ENCODE data around the gene ANKRD22.

ANKRD22 gene

GRCh38 chr10:88791924-88792323 lies 59.7 kb downstream of the ANKRD22 start:
- FAIRE-seq = no peak
- DNase-seq (ENCODE audit: insufficient read length, low spot score) = no peak
- no peak for TF ChIP-seq TAF1 (IDR thresholded peaks at IDR 0.05; ENCODE audit: low read depth, low read length)
- no peak for TF ChIP-seq PAX5 (IDR thresholded peaks at IDR 0.05; ENCODE audit: insufficient read depth, low read length, severe bottlenecking)

GRCh38 chr10:88788924-88789323 lies 62.7 kb downstream of the ANKRD22 start:
- TF ChIP-seq PAX5 (IDR thresholded peaks at IDR 0.05; ENCODE audit: insufficient read depth, low read length, severe bottlenecking) = no peak
- no peak for TF ChIP-seq POLR2AphosphoS5 (IDR thresholded peaks at IDR 0.05; ENCODE audit: low read depth, low read length)
- DNase-seq (ENCODE audit: insufficient read length, low spot score) = no peak
- no peak for FAIRE-seq

GRCh38 chr10:88787463-88787862 lies 64.2 kb downstream of the ANKRD22 start:
- DNase-seq (ENCODE audit: insufficient read length, low spot score) = no peak
- no peak for FAIRE-seq
- TF ChIP-seq POLR2A (IDR thresholded peaks at IDR 0.05; ENCODE audit: low read depth, low read length) = no peak
- TF ChIP-seq TAF1 (IDR thresholded peaks at IDR 0.05; ENCODE audit: low read depth, low read length) = no peak
- TF ChIP-seq POLR2AphosphoS5 (IDR thresholded peaks at IDR 0.05; ENCODE audit: low read depth, low read length) = no peak
- TF ChIP-seq PAX5 (IDR thresholded peaks at IDR 0.05; ENCODE audit: insufficient read depth, low read length, severe bottlenecking) = no peak
- TF ChIP-seq SPI1 (IDR thresholded peaks at IDR 0.05; ENCODE audit: low read depth, low read length) = no peak
- no peak for TF ChIP-seq POU2F2 (IDR thresholded peaks at IDR 0.05; ENCODE audit: low read depth, low read length)

- DNase-seq (ENCODE audit: insufficient read length, low spot score) (no peak), FAIRE-seq (no peak)
- TF ChIP-seq POU2F2 (IDR thresholded peaks at IDR 0.05; ENCODE audit: low read depth, low read length) = no peak
- TF ChIP-seq SPI1 (IDR thresholded peaks at IDR 0.05; ENCODE audit: low read depth, low read length) = no peak
- no peak for TF ChIP-seq POLR2A (IDR thresholded peaks at IDR 0.05; ENCODE audit: low read depth, low read length)
- no peak for TF ChIP-seq POLR2AphosphoS5 (IDR thresholded peaks at IDR 0.05; ENCODE audit: low read depth, low read length)
- no peak for TF ChIP-seq TAF1 (IDR thresholded peaks at IDR 0.05; ENCODE audit: low read depth, low read length)
- no peak for TF ChIP-seq PAX5 (IDR thresholded peaks at IDR 0.05; ENCODE audit: insufficient read depth, low read length, severe bottlenecking)
Measured at GRCh38 chr10:88786032-88786770, 65.4 kb downstream of the ANKRD22 start.

- FAIRE-seq (no peak), DNase-seq (ENCODE audit: insufficient read length, low spot score) (no peak)
- no peak for TF ChIP-seq SPI1 (IDR thresholded peaks at IDR 0.05; ENCODE audit: low read depth, low read length)
- no peak for TF ChIP-seq POLR2AphosphoS5 (IDR thresholded peaks at IDR 0.05; ENCODE audit: low read depth, low read length)
- no peak for TF ChIP-seq POLR2A (IDR thresholded peaks at IDR 0.05; ENCODE audit: low read depth, low read length)
- TF ChIP-seq PAX5 (IDR thresholded peaks at IDR 0.05; ENCODE audit: insufficient read depth, low read length, severe bottlenecking) = no peak
- TF ChIP-seq POU2F2 (IDR thresholded peaks at IDR 0.05; ENCODE audit: low read depth, low read length) = no peak
- no peak for TF ChIP-seq TAF1 (IDR thresholded peaks at IDR 0.05; ENCODE audit: low read depth, low read length)
Measured at GRCh38 chr10:88783724-88784123, 67.9 kb downstream of the ANKRD22 start.

GRCh38 chr10:88782222-88782621 lies 69.4 kb downstream of the ANKRD22 start:
- TF ChIP-seq POLR2A (IDR thresholded peaks at IDR 0.05; ENCODE audit: low read depth, low read length) (no peak), POLR2AphosphoS5 (IDR thresholded peaks at IDR 0.05; ENCODE audit: low read depth, low read length) (no peak), PAX5 (IDR thresholded peaks at IDR 0.05; ENCODE audit: insufficient read depth, low read length, severe bottlenecking) (no peak), TAF1 (IDR thresholded peaks at IDR 0.05; ENCODE audit: low read depth, low read length) (no peak), POU2F2 (IDR thresholded peaks at IDR 0.05; ENCODE audit: low read depth, low read length) (no peak), SPI1 (IDR thresholded peaks at IDR 0.05; ENCODE audit: low read depth, low read length) (no peak)
- DNase-seq (ENCODE audit: insufficient read length, low spot score) (no peak), FAIRE-seq (no peak)

- TF ChIP-seq TAF1 (IDR thresholded peaks at IDR 0.05; ENCODE audit: low read depth, low read length) (no peak), POLR2A (IDR thresholded peaks at IDR 0.05; ENCODE audit: low read depth, low read length) (no peak), POLR2AphosphoS5 (IDR thresholded peaks at IDR 0.05; ENCODE audit: low read depth, low read length) (no peak), POU2F2 (IDR thresholded peaks at IDR 0.05; ENCODE audit: low read depth, low read length) (no peak), PAX5 (IDR thresholded peaks at IDR 0.05; ENCODE audit: insufficient read depth, low read length, severe bottlenecking) (no peak), SPI1 (IDR thresholded peaks at IDR 0.05; ENCODE audit: low read depth, low read length) (no peak)
- FAIRE-seq (no peak), DNase-seq (ENCODE audit: insufficient read length, low spot score) (no peak)
Measured at GRCh38 chr10:88781206-88781605, 70.4 kb downstream of the ANKRD22 start.
